Esophagus muscularis mucosa (tissue), 4 donors: ENCODE measurements around the gene PRDM5.

Source experiments
- CTCF ChIP-seq, 3 experiments: fragments of 200-600 bp in 2 of 3; fragments of 450-650 bp in 1 of 3; sonication (generic) in 2 of 3; IDR thresholded peaks; one replicate each; pipeline ENCODE4 v1.5.1; 2017 to 2019; ENCODE audit warnings: antibody characterized with exemption in 3 of 3, mild to moderate bottlenecking in 2 of 3, moderate library complexity in 1 of 3
- EP300 ChIP-seq: sonication (generic); formaldehyde crosslinking; IDR thresholded peaks from one replicate; pipeline ENCODE4 v1.6.1; 2017; ENCODE audit warnings: antibody characterized with exemption
- POLR2A ChIP-seq: fragments of 450-650 bp; IDR thresholded peaks from one replicate; pipeline ENCODE4 v1.6.1; 2017; ENCODE audit warnings: antibody characterized with exemption, moderate library complexity, mild to moderate bottlenecking, low read depth
- POLR2AphosphoS5 ChIP-seq, 2 donors: sonication (generic); formaldehyde crosslinking; IDR thresholded peaks; one replicate each; pipeline ENCODE4 v1.6.1; 2017; ENCODE audit warnings: antibody characterized with exemption in 2 of 2

GRCh38 chr4:120699354-120699753 lies 223.2 kb downstream of the PRDM5 start:
- TF ChIP-seq CTCF (IDR thresholded peaks at IDR 0.05) (no peak), EP300 (no peak), POLR2A (no peak), POLR2AphosphoS5 (IDR thresholded peaks at IDR 0.05) (no peak)
